ENCODE results near the gene IFT43.

GRCh38 chr14:75987201-75987970 is 1.8 kb downstream of the IFT43 start:
- TF ChIP-seq FOXK2 (IDR thresholded peaks at IDR 0.05) (no peak), TARDBP (IDR thresholded peaks at IDR 0.05; ENCODE audit: borderline replicate concordance) (no peak), ZBED1 (IDR thresholded peaks at IDR 0.05; ENCODE audit: borderline replicate concordance) (no peak), SIX5 (IDR thresholded peaks at IDR 0.05; ENCODE audit: low read depth, low read length, severe bottlenecking) (no peak), BMI1 (IDR thresholded peaks at IDR 0.05; ENCODE audit: borderline replicate concordance) (no peak), POLR2AphosphoS2 (IDR thresholded peaks at IDR 0.05; ENCODE audit: low read depth, low read length) (no peak), TCF7 (IDR thresholded peaks at IDR 0.05; ENCODE audit: borderline replicate concordance) (no peak), EZH2 (IDR thresholded peaks at IDR 0.05; ENCODE audit: borderline replicate concordance, control insufficient read depth, low read depth, low read length) (no peak)
- TF ChIP-seq, protein P1, sequence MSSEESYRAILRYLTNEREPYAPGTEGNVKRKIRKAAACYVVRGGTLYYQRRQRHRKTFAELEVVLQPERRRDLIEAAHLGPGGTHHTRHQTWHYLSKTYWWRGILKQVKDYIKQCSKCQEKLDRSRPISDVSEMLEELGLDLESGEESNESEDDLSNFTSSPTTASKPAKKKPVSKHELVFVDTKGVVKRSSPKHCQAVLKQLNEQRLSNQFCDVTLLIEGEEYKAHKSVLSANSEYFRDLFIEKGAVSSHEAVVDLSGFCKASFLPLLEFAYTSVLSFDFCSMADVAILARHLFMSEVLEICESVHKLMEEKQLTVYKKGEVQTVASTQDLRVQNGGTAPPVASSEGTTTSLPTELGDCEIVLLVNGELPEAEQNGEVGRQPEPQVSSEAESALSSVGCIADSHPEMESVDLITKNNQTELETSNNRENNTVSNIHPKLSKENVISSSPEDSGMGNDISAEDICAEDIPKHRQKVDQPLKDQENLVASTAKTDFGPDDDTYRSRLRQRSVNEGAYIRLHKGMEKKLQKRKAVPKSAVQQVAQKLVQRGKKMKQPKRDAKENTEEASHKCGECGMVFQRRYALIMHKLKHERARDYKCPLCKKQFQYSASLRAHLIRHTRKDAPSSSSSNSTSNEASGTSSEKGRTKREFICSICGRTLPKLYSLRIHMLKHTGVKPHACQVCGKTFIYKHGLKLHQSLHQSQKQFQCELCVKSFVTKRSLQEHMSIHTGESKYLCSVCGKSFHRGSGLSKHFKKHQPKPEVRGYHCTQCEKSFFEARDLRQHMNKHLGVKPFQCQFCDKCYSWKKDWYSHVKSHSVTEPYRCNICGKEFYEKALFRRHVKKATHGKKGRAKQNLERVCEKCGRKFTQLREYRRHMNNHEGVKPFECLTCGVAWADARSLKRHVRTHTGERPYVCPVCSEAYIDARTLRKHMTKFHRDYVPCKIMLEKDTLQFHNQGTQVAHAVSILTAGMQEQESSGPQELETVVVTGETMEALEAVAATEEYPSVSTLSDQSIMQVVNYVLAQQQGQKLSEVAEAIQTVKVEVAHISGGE (CRISPR knock-in tag; IDR thresholded peaks at IDR 0.05), result no peak
